Activated CD4-positive, alpha-beta T cell treated with anti-CD3 and anti-CD28 coated beads, Interleukin-2, amount 10 ng/mL, durations not matched to agents 7 days and 5 days (primary cell): ENCODE results near the gene VEPH1. TPM values are rescaled to one million over a fixed set of nuclear protein-coding genes. Genes with fewer than 3 reads are reported as not detected.

Experiments used
- CTCF ChIA-PET: fragments of 350-600 bp; sonication (Branson Sonifier 250); formaldehyde crosslinking; loops from one replicate; lab custom pipeline; 2021; ENCODE audit warnings: antibody characterized with exemption; lab: Charles Lee
- POLR2A ChIA-PET: fragments of 350-600 bp; sonication (Branson Sonifier 250); formaldehyde crosslinking; loops from one replicate; lab custom pipeline; 2021; ENCODE audit warnings: antibody characterized with exemption; lab: Charles Lee
- DNase-seq: peaks from one replicate; pipeline ENCODE4 v3.0.0-alpha.2; 2020
- H3K27ac Mint-ChIP-seq: one replicate; pipeline ENCODE4 v1.8.0; 2021; ENCODE audit warnings: mild to moderate bottlenecking, moderate library complexity, mixed read lengths
- H3K27me3 Mint-ChIP-seq: one replicate; pipeline ENCODE4 v1.8.0; 2021; ENCODE audit warnings: mixed read lengths
- H3K36me3 Mint-ChIP-seq: one replicate; pipeline ENCODE4 v1.8.0; 2021; ENCODE audit warnings: low read depth, mixed read lengths
- H3K4me1 Mint-ChIP-seq: one replicate; pipeline ENCODE4 v1.8.0; 2021; ENCODE audit warnings: mixed read lengths
- H3K4me3 Mint-ChIP-seq: one replicate; pipeline ENCODE4 v1.8.0; 2021; ENCODE audit warnings: mild to moderate bottlenecking, moderate library complexity, mixed read lengths
- H3K9me3 Mint-ChIP-seq: one replicate; pipeline ENCODE4 v1.8.0; 2021; ENCODE audit warnings: mixed read lengths
- total RNA-seq, 2 experiments: library from RNA; stranded (reverse); gene quantifications; one replicate each; pipeline ENCODE4 v1.2.3, GENCODE V29; 2021

The VEPH1 gene
- total RNA-seq, 2 experiments from 2014 or later, result not detected

- no peaks in the 10 kb centered on the region for H3K36me3 Mint-ChIP-seq
- CTCF ChIA-PET, result interaction anchor here (0.7 to 3.8 kb wide), 5 partner anchors 10 to 74 kb away, joined by 3 to 21 read pairs (median 5); no protein-coding TSS in a partner anchor
- no peaks in the 10 kb centered on the region for H3K4me1 Mint-ChIP-seq
- H3K4me3 Mint-ChIP-seq, result no peak overlapping the region
- no peaks in the 10 kb centered on the region for H3K9me3 Mint-ChIP-seq
- H3K27me3 Mint-ChIP-seq, result peaks cover 10% of the 10 kb centered on the region
- no peak overlapping the region for H3K27ac Mint-ChIP-seq
- DNase-seq, result peak; percentile 41
- POLR2A ChIA-PET, result interaction anchor here (0.5 kb wide), 1 partner anchor 10 kb away, joined by 3 read pairs; no protein-coding TSS in a partner anchor
These were observed 29.5 kb upstream of the VEPH1 start for GRCh38 chr3:157532529-157533297.

GRCh38 chr3:157531771-157532170 is 28.6 kb upstream of the VEPH1 start:
- H3K4me1 Mint-ChIP-seq, result no peaks in the 10 kb centered on the region
- ChIA-PET POLR2A (interaction anchor here (0.5 to 0.6 kb wide), 2 partner anchors 11 to 46 kb away, joined by 3 read pairs; no protein-coding TSS in a partner anchor), CTCF (interaction anchor here (0.7 to 3.8 kb wide), 3 partner anchors 9 to 41 kb away, joined by 5 to 21 read pairs (median 6); no protein-coding TSS in a partner anchor)
- no peak overlapping the region for H3K27ac Mint-ChIP-seq
- peaks cover 9% of the 10 kb centered on the region for H3K27me3 Mint-ChIP-seq
- H3K9me3 Mint-ChIP-seq, result no peaks in the 10 kb centered on the region
- no peaks in the 10 kb centered on the region for H3K36me3 Mint-ChIP-seq
- no peak for DNase-seq
- H3K4me3 Mint-ChIP-seq, result no peak overlapping the region

GRCh38 chr3:157531301-157531660 is 28.1 kb upstream of the VEPH1 start:
- CTCF ChIA-PET, result interaction anchor here (3.8 kb wide), 1 partner anchor 42 kb away, joined by 21 read pairs; no protein-coding TSS in a partner anchor
- no peak for DNase-seq
- Mint-ChIP-seq H3K27ac (no peak overlapping the region), H3K36me3 (no peaks in the 10 kb centered on the region), H3K27me3 (peaks cover 6% of the 10 kb centered on the region), H3K4me3 (no peak overlapping the region), H3K4me1 (no peaks in the 10 kb centered on the region), H3K9me3 (no peaks in the 10 kb centered on the region)
- POLR2A ChIA-PET, result interaction anchor here (0.6 kb wide), 1 partner anchor 47 kb away, joined by 3 read pairs; no protein-coding TSS in a partner anchor

- Mint-ChIP-seq H3K4me3 (no peak overlapping the region), H3K27ac (no peak overlapping the region), H3K9me3 (no peaks in the 10 kb centered on the region), H3K36me3 (no peaks in the 10 kb centered on the region), H3K27me3 (peaks cover under 1% of the 10 kb centered on the region), H3K4me1 (no peaks in the 10 kb centered on the region)
- DNase-seq, result no peak
- ChIA-PET POLR2A (interaction anchor here (0.6 kb wide), 1 partner anchor 47 kb away, joined by 3 read pairs; no protein-coding TSS in a partner anchor), CTCF (interaction anchor here (3.8 kb wide), 1 partner anchor 42 kb away, joined by 21 read pairs; no protein-coding TSS in a partner anchor)
These were observed 27.6 kb upstream of the VEPH1 start for GRCh38 chr3:157530637-157531300.

- Mint-ChIP-seq H3K27ac (no peak overlapping the region), H3K4me3 (no peak overlapping the region), H3K36me3 (no peaks in the 10 kb centered on the region), H3K4me1 (no peaks in the 10 kb centered on the region), H3K9me3 (no peaks in the 10 kb centered on the region), H3K27me3 (peaks cover 2% of the 10 kb centered on the region)
- ChIA-PET POLR2A (no interaction called here), CTCF (interaction anchor here (0.7 kb wide), 1 partner anchor 32 kb away, joined by 4 read pairs; no protein-coding TSS in a partner anchor)
- no peak for DNase-seq
These were observed 26.5 kb upstream of the VEPH1 start for GRCh38 chr3:157529751-157530150.

- POLR2A ChIA-PET, result no interaction called here
- Mint-ChIP-seq H3K4me3 (no peak overlapping the region), H3K4me1 (no peaks in the 10 kb centered on the region)
These were observed 25.9 kb upstream of the VEPH1 start for GRCh38 chr3:157529085-157529484.

GRCh38 chr3:157527131-157527881 is 24.1 kb upstream of the VEPH1 start:
- ChIA-PET POLR2A (no interaction called here), CTCF (interaction anchor here (0.9 kb wide), 1 partner anchor 16 kb away, joined by 3 read pairs; no protein-coding TSS in a partner anchor)
- peaks cover 3% of the 10 kb centered on the region for H3K27me3 Mint-ChIP-seq
- DNase-seq, result no peak
- no peaks in the 10 kb centered on the region for H3K4me1 Mint-ChIP-seq
- H3K9me3 Mint-ChIP-seq, result no peaks in the 10 kb centered on the region
- no peaks in the 10 kb centered on the region for H3K36me3 Mint-ChIP-seq
- H3K27ac Mint-ChIP-seq, result no peak overlapping the region
- H3K4me3 Mint-ChIP-seq, result no peak overlapping the region

More at GRCh38 chr3:157529085-157529484, 25.9 kb upstream of the VEPH1 start:
- DNase-seq, result no peak
- H3K9me3 Mint-ChIP-seq, result no peaks in the 10 kb centered on the region
- peaks cover 2% of the 10 kb centered on the region for H3K27me3 Mint-ChIP-seq
- no peak overlapping the region for H3K27ac Mint-ChIP-seq
- CTCF ChIA-PET, result interaction anchor here (0.7 kb wide), 1 partner anchor 70 kb away, joined by 3 read pairs; no protein-coding TSS in a partner anchor
- no peaks in the 10 kb centered on the region for H3K36me3 Mint-ChIP-seq

GRCh38 chr3:157526036-157526435 is 22.8 kb upstream of the VEPH1 start:
- H3K4me1 Mint-ChIP-seq, result no peaks in the 10 kb centered on the region
- peaks cover 3% of the 10 kb centered on the region for H3K27me3 Mint-ChIP-seq
- ChIA-PET CTCF (no interaction called here), POLR2A (no interaction called here)
- DNase-seq, result no peak
- H3K36me3 Mint-ChIP-seq, result no peaks in the 10 kb centered on the region
- no peak overlapping the region for H3K4me3 Mint-ChIP-seq
- H3K27ac Mint-ChIP-seq, result no peak overlapping the region
- H3K9me3 Mint-ChIP-seq, result no peaks in the 10 kb centered on the region

GRCh38 chr3:157523814-157524213 is 20.6 kb upstream of the VEPH1 start:
- no peaks in the 10 kb centered on the region for H3K36me3 Mint-ChIP-seq
- H3K27me3 Mint-ChIP-seq, result peaks cover 3% of the 10 kb centered on the region
- no peaks in the 10 kb centered on the region for H3K4me1 Mint-ChIP-seq
- H3K9me3 Mint-ChIP-seq, result no peaks in the 10 kb centered on the region
- H3K4me3 Mint-ChIP-seq, result no peak overlapping the region
- DNase-seq, result no peak
- ChIA-PET CTCF (no interaction called here), POLR2A (no interaction called here)
- no peak overlapping the region for H3K27ac Mint-ChIP-seq

GRCh38 chr3:157522648-157523047 is 19.4 kb upstream of the VEPH1 start:
- ChIA-PET CTCF (interaction anchor here (1.1 kb wide), 1 partner anchor 10 kb away, joined by 5 read pairs; no protein-coding TSS in a partner anchor), POLR2A (no interaction called here)
- no peak overlapping the region for H3K27ac Mint-ChIP-seq

GRCh38 chr3:157520485-157521150 is 17.4 kb upstream of the VEPH1 start:
- CTCF ChIA-PET, result no interaction called here

More at GRCh38 chr3:157522648-157523047, 19.4 kb upstream of the VEPH1 start:
- H3K9me3 Mint-ChIP-seq, result no peaks in the 10 kb centered on the region
- no peak overlapping the region for H3K4me3 Mint-ChIP-seq
- H3K27me3 Mint-ChIP-seq, result peaks cover 3% of the 10 kb centered on the region
- no peaks in the 10 kb centered on the region for H3K4me1 Mint-ChIP-seq
- DNase-seq, result no peak
- H3K36me3 Mint-ChIP-seq, result no peaks in the 10 kb centered on the region

GRCh38 chr3:157518881-157519280 is 15.7 kb upstream of the VEPH1 start:
- Mint-ChIP-seq H3K36me3 (no peaks in the 10 kb centered on the region), H3K9me3 (no peaks in the 10 kb centered on the region), H3K27ac (no peak overlapping the region), H3K4me3 (no peak overlapping the region), H3K4me1 (no peaks in the 10 kb centered on the region), H3K27me3 (peaks cover 3% of the 10 kb centered on the region)
- ChIA-PET POLR2A (no interaction called here), CTCF (no interaction called here)
- DNase-seq, result no peak

More at GRCh38 chr3:157520485-157521150, 17.4 kb upstream of the VEPH1 start:
- no peaks in the 10 kb centered on the region for H3K36me3 Mint-ChIP-seq
- H3K27me3 Mint-ChIP-seq, result peaks cover 5% of the 10 kb centered on the region
- no peak overlapping the region for H3K4me3 Mint-ChIP-seq
- no peaks in the 10 kb centered on the region for H3K9me3 Mint-ChIP-seq
- H3K4me1 Mint-ChIP-seq, result no peaks in the 10 kb centered on the region
- POLR2A ChIA-PET, result no interaction called here
- H3K27ac Mint-ChIP-seq, result no peak overlapping the region
- DNase-seq, result no peak
